Astrocyte of the spinal cord (primary cell): ENCODE measurements around the gene NDST4.
A peak's percentile ranks its signal among the peaks of the same experiment; 100 is the strongest.

ENCODE experiments used
- DNase-seq: peaks from one replicate; pipeline ENCODE4 v3.0.0; 2011; ENCODE audit warnings: low read depth, low spot score
- H3K4me3 ChIP-seq: 2 replicates; pipeline ENCODE4 v1.5.1; 2011; ENCODE audit warnings: low read depth, mild to moderate bottlenecking, low read length, moderate library complexity
- CTCF ChIP-seq: IDR thresholded peaks from 2 replicates; pipeline ENCODE4 v1.5.1; 2012; ENCODE audit warnings: low read depth, mild to moderate bottlenecking, low read length, inconsistent platforms
- in situ Hi-C: cut with HindIII; loops from 2 replicates; pipeline ENCODE4 v1.10.0; 2017; ENCODE audit warnings: low sequenced_read_pairs

NDST4 gene

GRCh38 chr4:115149106-115149505, 35.7 kb upstream of the NDST4 start:
- no peak for DNase-seq
- TF ChIP-seq CTCF, result no peak
- no peak overlapping the region for H3K4me3 ChIP-seq
- in situ Hi-C loops, result no loop called here

- in situ Hi-C loops, result no loop called here
- no peak for TF ChIP-seq CTCF
- no peak for DNase-seq
- H3K4me3 ChIP-seq, result no peak overlapping the region
Observed at GRCh38 chr4:115145393-115146160, 32.2 kb upstream of the NDST4 start.

- in situ Hi-C loops, result no loop called here
- no peak overlapping the region for H3K4me3 ChIP-seq
- TF ChIP-seq CTCF, result no peak
- no peak for DNase-seq
Observed at GRCh38 chr4:115128037-115128436, 14.6 kb upstream of the NDST4 start.

- in situ Hi-C loops, result no loop called here
- H3K4me3 ChIP-seq, result no peak overlapping the region
- no peak for TF ChIP-seq CTCF
- peak; percentile 70 for DNase-seq
Observed at GRCh38 chr4:115126491-115126890, 13.1 kb upstream of the NDST4 start.

- no peak for TF ChIP-seq CTCF
- in situ Hi-C loops, result no loop called here
- no peak overlapping the region for H3K4me3 ChIP-seq
- DNase-seq, result no peak
Observed at GRCh38 chr4:115121351-115122043, 8.1 kb upstream of the NDST4 start.

- in situ Hi-C loops, result no loop called here
- no peak for TF ChIP-seq CTCF
- H3K4me3 ChIP-seq, result no peak overlapping the region
- DNase-seq, result no peak
Observed at GRCh38 chr4:115119804-115120352, 6.5 kb upstream of the NDST4 start.
